Measurements from ENCODE around the gene MOGAT3. TPM values are rescaled to one million over a fixed set of nuclear protein-coding genes. Genes with fewer than 3 reads are reported as not detected.

Gene MOGAT3
- total and polyA plus RNA-seq, 9 of the 15 experiments (the other 6 are each of a cell fraction or from before 2014, with no cell fraction given) = 0.07 to 0.17 (median 0.13) TPM; not detected in 6

DNA sequence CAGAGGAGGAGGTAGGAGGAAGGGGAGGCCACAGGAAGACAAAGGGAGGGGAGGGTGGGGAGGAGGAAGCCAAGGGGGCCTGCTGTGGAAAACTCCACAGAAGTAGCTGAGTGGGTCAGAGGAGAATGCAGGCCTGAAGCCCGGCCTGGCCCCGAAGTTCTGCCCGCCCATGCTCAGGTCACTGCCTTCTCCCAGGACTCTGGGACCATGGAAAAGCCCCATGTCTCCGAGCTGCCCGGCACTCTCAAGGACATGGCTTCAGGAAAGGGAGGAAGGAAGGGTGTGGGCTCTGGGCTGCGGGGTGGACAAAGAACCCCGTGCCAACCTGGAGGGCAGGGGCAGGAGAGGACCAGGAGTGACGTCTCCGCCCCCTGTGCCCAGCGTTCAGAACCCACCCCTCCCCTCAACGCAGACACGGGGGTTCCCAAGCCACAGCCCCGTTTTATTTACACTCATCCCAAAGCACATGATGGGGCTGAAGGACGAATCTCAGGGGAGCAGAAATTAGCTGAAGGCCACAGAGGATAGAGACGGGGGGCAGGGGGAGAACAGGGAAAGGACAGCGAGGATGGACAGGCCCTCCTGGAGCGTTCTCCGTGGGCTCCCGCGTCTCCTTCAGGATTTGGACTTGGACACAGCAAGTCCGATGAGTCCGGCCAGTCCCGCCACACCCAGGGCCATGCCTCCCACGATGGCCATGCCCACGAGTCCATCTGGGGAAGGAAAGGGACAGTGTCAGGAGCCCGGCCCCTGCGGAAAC, 38.5 kb upstream of the MOGAT3 start:
- Histone ChIP-seq H3K9ac (ENCODE audit: insufficient read depth in 1 of 2, low read depth in 2 of 2, low read length in 2 of 2) (peak overlapping the region in 1 of 2 experiments; percentile 46; a peak in 1 of 4 replicates), H3K27ac (ENCODE audit: extremely low read depth, low read depth, low read length) (no peak overlapping the region), H4K20me1 (replicated peaks; ENCODE audit: control insufficient read depth, insufficient read depth, low read length) (peaks cover 7% of the 10 kb centered on the region; the same call in 1 of the 2 replicates), H3K4me3 (no peak overlapping the region), H3K79me2 (ENCODE audit: control insufficient read depth, insufficient read depth, low read length) (peaks cover 26% of the 10 kb centered on the region), H3K27me3 (ENCODE audit: control insufficient read depth in 2 of 2, insufficient read depth in 2 of 2, low read length in 2 of 2) (no peaks in the 10 kb centered on the region), H3K9me3 (replicated peaks; ENCODE audit: control insufficient read depth, insufficient read depth, low read depth, low read length) (no peaks in the 10 kb centered on the region), H3K9me1 (ENCODE audit: control insufficient read depth, insufficient read depth, low read length) (no peaks in the 10 kb centered on the region), H2AFZ (ENCODE audit: low read depth, low read length) (no peak overlapping the region), H3K4me2 (ENCODE audit: insufficient read depth, low read length) (no peak overlapping the region), H3K4me1 (replicated peaks in 1 of 2; ENCODE audit: control insufficient read depth in 2 of 2, insufficient read depth in 2 of 2, low read length in 2 of 2) (peaks cover 19 to 78% of the 10 kb centered on the region in 2 experiments; a peak in 4 of 5 replicates), H3K36me3 (ENCODE audit: control insufficient read depth, insufficient read depth, low read length) (peaks cover 56% of the 10 kb centered on the region)
- no TSS peak for BruUV-seq (replicated peaks)
- intact Hi-C loops (cut with micrococcal nuclease) (no loop called here), in situ Hi-C loops (cut with MboI) (no loop called here)
- FAIRE-seq = no peak
- CTCF ChIA-PET (ENCODE audit: low intra/inter-chr PET ratio) = no interaction called here
- 89% methylated on average over 21 of the region's 27 CpGs for WGBS (ENCODE audit: insufficient coverage, low coverage, missing lambda C conversion rate)
- TF ChIP-seq SMARCE1 (IDR thresholded peaks at IDR 0.05) (no peak), SIX5 (IDR thresholded peaks at IDR 0.05; ENCODE audit: borderline replicate concordance in 1 of 2, insufficient read depth in 1 of 2, low read depth in 1 of 2, low read length in 2 of 2) (0 out of 4 replicates have a peak, but pooled peaks of 1 of the 2 experiments have one; percentile 6), NFE2 (IDR thresholded peaks at IDR 0.05; ENCODE audit: low read depth) (no peak), RBM25 (IDR thresholded peaks at IDR 0.05; ENCODE audit: low read depth, low read length, severe bottlenecking) (no peak)
- POLR2A ChIA-PET = interaction anchor here (0.6 kb wide), 1 partner anchor 37 kb away, joined by 3 read pairs; no protein-coding TSS in a partner anchor
- DNase-seq (ENCODE audit: extremely low read depth in 1 of 4, low spot score in 3 of 4) = peak in 1 of 4 experiments; percentile 22
- ATAC-seq = no peak

Data from K562 (cell line).